Lung microvascular endothelial cell (primary cell): ENCODE data around the gene LNP1. TPM values are rescaled to one million over a fixed set of nuclear protein-coding genes. Genes with fewer than 3 reads are reported as not detected.
A peak's percentile ranks its signal among the peaks of the same experiment; 100 is the strongest.
"Not testable (repeated sequence)": the region's sequence is repeated elsewhere in the genome, so short reads cannot be mapped to it uniquely, and the experiment has no call there.

Experiments
- DNase-seq, 2 donors: peaks; one replicate each; pipeline versions ENCODE4 v3.0.0 to v3.0.0-alpha.2; 2010; ENCODE audit warnings: low read depth in 2 of 2
- total RNA-seq: library from RNA; depleted of rRNA; stranded (reverse); fragments of >200 nt; gene quantifications from 2 replicates; pipeline ENCODE4 v1.2.1, GENCODE V29; 2014

The LNP1 gene
- total RNA-seq, 1 donor from 2014 or later: 0.60 TPM

DNA sequence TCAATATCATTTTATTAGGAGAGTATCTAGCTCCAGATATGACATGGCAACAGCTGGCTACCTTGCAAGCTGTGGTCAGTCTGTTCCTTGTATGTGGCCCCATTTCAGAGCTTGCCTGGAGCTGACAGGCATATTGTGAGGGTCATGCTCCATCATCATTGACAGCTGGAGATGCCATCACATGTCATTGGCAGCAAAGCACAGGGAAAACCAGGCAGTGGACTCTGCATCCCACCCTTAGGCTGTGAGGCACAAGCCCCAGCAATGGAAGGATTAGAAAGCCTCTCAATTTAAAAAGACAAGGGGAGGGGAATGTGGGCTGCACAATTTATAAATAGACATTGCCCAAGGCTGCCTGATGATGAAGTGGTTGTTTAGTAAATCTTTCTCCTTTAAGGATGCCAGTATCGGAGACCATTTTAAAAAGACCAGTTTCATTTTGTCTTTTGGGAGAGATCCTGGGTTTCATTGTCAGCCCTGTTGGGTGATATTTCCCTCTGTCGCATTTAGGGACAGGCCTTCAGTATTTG lies 27.9 kb downstream of the LNP1 start:
- DNase-seq: no peak

- DNase-seq: no peak
These were observed 35.6 kb downstream of the LNP1 start for GRCh38 chr3:100436951-100437350.

DNA sequence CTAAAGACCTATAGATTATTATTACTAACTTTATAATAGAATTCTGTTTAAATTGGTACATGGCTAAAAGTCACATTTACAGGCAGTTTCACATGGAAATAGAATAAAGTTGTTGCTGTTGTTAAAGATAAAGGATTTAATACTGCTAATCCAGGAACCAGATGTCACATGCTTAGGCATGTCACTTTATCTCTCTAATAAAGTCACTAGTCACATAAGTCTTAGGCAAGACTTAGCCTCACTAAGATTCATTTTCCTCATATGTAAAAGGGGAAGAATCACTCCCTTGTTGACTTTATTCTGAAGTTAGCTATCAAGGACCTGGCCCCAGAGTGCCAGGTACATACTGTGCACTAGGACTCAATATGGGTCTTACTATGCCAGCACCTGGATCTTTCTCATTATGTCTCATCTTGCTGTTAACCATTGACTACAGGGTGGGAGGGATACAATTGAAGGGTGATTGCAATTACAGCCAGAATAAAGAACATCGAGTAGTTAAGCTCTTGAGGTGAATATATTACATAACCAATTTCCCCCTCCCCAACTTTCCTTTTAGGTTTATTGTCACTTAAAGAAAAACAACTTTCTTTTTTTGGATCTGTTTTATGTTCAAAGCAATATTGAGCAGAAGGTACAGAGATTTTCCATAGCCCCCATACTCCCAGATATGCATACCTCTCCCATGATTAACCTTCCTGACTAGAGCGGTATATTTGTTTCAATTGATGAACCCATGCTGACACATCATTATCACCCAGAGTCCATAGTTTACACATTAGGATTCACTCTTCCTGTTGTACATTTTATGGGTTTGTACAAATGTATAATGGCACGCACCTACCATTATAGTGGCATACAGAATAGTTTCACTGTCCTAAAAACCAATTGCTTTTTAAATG lies 36.6 kb downstream of the LNP1 start:
- DNase-seq: peak; percentile 1 to 10

DNA sequence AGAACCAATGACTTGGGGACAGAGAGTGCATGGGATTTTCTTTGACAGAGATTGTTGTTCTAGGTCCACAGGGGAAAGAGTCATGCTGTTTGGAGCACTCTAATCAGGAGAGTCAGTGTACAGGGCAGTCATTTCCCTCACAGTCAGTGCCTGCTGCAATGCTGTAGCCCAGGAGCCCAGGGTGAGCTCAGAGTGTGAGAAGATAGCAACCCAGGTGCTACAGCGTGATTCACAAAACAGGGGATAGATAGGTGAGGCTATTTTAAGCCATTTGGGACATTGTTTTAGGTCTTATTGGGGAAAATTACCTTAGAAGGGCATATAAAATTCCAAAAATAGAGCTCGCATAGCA lies 37.3 kb downstream of the LNP1 start:
- peak in 1 of 2 donors; percentile 10 for DNase-seq

DNA sequence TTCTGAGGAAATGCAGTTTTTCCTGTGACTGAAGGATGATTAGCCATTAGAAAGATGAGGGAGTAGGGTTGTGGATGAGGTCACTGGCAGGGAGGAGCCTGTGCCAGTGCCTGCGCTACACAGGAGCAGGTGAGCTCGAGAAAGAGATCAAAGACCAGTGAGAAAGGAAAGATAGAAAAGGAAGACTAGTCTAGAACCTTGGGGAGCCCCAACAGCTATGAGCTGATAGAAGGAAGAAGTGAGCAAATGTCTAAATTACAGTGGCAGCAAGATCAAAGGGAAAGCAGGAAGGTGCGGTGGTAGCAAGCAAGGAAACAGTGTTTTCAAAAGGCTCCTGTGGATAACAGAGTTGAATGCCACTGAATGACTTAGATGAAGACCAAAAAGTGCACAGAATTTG lies 39.6 kb downstream of the LNP1 start:
- DNase-seq: no peak

- DNase-seq: no peak
These were observed 42.4 kb downstream of the LNP1 start for GRCh38 chr3:100443690-100444089.

DNA sequence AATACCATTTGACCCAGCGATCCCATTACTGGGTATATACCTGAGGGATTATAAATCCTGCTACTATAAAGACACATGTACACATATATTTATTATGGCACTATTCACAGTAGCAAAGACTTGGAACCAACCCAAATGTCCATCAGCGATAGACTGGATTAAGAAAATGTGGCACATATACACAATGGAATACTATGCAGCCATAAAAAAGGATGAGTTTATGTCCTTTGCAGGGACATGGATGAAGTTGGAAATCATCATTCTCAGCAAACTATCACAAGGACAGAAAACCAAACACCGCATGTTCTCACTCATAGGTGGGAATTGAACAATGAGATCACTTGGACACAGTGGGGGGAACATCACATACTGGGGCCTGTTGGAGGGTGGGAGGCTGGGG lies 45.7 kb downstream of the LNP1 start:
- not testable (repeated sequence) for DNase-seq

- no peak for DNase-seq
These were observed 46.7 kb downstream of the LNP1 start for GRCh38 chr3:100448079-100448478.

DNA sequence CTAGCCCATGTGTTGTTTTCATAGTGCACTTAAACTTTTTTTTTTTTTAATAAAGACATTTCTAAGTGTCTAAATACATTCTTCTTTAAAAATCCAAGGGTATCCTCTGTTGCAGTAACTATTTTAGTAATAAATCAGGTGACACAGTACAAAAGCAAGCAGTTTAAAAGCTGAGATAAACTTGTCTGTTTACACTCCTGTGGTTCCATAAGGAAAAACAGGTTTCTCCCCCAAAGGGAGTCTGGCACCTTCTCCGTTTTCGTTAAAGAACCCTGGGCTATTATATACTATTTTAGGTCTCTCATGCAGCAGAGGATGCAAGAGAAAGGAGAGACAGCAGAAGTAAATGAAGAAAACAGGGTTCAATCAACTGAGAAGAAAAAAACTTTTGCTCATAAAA lies 47.9 kb downstream of the LNP1 start:
- no peak for DNase-seq

DNA sequence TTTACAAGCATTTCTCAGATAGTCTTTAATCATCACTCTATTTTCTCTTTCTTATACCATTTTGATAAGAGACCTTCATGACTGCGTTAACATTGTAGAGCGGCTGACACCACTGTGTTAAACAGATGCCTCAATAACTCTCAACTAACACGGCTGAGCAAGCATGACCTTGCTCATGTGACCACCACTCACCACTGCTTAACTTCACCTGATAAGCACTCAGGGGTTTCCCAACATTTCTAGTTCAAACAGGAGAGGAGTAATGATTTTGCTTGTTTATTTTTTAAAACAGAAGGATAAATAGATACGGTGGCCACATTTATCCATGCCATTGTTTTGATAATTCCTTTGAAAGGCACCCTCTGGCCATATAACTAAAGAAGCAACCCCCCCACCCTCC lies 53.3 kb downstream of the LNP1 start:
- no peak for DNase-seq

DNA sequence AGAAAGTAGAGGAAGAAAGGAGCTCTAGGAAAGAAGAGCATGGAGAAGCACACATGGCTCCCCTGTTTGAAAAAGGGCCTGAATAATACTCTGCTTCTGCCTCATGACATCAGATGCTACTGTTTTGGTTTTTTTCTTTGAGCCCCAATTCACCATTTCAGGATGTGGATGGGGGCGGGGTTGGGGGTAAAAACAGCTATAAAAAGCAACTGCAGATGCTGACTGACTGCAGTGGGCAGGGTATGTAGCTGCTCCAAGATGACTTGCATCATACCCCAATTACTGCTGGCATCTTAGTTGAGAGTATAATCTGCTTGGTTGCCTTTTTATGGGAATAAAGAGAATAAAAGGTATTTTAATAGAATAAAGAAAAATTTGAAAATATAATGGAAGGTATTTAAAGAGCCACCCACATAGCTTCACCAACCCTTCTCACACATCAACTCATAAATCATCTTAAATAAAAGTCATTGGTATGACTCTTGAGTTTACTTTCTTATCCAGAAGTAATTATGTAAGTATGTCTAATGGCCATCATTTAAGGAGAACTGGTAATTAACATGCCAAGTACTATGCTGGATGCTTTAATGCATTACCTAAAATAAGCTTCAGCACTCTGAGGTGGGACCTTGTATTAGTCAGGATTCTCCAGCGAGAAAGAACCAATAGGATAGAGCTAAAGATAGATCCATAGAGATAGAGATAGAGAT lies 54.7 kb downstream of the LNP1 start:
- DNase-seq: no peak

DNA sequence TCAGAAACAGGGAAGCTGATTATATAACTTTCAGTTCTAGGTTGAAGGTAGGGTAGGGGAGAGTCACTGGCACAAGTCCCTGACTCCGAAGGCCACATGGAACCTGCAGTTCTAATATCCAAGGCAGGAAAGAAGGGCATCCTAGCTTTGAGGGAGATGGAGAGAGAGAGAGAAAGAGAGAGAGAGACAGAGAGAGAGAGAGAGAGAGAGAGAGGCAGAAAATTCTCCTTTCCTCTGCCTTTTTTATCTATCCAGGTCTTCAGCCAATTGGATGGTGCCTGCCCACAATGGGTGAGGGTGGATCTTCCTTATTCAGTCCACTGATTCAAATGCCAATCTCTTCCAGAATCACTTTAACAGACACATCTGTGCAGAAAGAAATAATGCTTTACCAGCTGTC lies 55.4 kb downstream of the LNP1 start:
- DNase-seq: no peak

GRCh38 chr3:100457811-100458210 lies 56.5 kb downstream of the LNP1 start:
- no peak for DNase-seq

DNA sequence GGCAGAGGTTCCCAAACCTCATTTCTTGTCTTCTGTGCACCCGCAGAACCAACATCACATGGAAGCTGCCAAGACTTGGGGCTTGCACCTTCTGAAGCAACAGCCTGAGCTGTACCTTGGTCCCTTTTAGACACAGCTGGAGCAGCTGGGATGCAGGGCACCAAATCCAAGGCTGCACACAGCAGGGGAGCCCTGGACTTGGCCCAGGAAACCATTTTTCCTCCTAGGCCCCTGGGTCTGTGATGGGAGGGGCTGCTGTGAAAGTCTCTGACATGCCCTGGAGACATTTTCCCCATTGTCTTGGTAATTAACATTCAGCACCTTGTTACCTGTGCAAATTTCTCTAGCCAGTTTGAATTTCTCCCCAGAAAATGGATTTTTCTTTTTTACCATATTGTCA lies 57.5 kb downstream of the LNP1 start:
- no peak for DNase-seq

DNA sequence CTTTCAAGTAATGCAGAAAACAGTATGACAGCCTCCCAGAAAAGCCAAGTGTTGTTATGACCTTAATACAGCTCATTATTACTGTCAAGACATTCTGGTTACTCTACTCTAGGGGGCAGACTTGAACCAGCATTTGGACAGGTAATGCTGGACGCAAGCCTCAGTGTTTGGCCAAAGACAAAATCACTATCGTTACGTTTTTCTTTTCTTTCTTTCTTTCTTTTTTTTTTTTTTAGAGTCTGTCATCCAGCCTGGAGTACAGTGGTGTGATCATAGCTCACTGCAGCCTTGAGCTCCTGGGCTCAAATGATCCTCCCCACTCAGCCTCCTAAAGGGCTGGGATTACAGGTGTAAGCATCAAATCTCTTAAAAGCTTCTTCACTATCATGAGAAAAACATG lies 61.7 kb downstream of the LNP1 start:
- peak; percentile 68 to 78 for DNase-seq

DNA sequence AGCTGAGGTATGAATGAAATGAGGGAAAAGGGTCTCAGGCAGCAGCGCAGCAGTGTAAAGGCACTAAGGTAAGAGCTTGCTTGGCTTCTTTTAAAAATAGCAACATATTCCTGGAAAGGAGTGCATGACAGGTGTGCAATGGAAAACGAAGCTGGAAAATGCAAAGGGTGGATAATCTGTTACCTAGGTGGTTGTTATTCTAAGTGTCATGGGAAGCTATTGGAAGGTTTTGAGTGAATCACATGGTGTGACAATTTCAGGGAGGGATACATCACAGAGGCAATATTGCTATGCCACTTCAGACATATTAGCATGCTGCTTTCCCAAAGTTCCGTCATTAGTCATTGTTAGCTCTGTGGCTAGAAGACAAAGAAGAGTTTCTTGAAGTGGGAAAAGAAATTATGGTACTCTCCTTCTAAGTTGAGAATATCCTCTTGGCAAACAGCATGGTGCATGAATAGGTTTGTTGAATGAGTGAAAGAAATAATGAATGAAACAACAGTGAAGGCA lies 62.4 kb downstream of the LNP1 start:
- no peak for DNase-seq

GRCh38 chr3:100465892-100466777 lies 64.8 kb downstream of the LNP1 start:
- DNase-seq: peak in 1 of 2 donors; percentile 4

DNA sequence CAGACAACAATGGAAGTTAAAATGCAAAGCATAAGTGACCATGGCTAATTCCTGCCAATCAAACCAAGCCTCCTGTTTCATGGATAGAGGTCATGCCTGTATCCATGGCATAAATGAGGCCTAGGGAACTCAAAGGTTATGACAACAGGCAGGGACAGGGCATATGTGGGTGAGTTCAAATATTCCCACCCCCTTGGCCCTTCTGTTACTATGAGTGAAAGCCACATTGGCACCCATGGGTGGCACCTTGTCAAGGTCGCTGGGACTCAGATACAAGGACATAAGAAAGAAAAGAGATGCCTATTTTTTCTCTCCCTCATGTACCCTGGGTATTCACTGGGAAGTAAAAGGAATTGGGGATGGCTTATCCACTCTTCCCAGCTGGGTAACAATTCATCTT lies 65.8 kb downstream of the LNP1 start:
- DNase-seq: no peak

GRCh38 chr3:100468676-100469075 lies 67.3 kb downstream of the LNP1 start:
- no peak for DNase-seq

DNA sequence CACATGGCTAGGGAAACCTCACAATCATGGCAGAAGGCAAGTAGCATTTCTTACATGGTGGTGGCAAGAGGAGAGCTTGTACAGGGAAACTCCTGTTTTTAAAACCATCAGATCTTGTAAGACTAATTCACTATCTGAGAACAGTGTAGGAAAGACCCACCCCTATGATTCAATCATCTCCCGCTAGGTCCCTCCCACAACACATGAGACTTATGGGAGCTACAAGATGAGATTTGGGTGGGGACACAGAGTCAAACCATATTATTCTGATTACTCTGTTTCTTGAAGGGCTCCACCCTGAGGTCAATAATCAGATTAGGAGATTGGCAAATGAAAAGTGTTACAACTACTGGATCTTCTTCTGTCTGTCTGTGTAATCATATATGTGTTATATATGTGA lies 69.6 kb downstream of the LNP1 start:
- no peak for DNase-seq

DNA sequence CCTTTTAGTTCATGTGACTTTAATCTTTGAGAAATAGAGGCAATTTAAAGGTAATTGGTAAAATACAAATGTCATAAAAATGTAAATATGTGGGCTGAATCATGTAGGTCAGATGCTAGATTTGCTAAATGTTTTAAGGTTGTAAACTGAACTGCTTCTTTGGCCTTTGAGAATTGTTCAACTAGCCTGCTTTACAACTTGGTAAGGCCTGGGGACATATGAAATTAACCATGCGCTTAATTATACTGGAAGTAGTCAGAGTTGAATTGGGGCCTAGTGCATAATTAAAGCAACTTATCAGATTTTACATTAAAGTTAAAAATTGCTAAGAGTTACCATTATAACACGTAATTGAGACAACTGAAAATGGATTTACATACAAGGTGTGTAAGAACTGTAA lies 70.1 kb downstream of the LNP1 start:
- no peak for DNase-seq
